Hypothalamus (tissue), 51 donors: ENCODE data around the gene ARAP1.
"Not testable (repeated sequence)": the region's sequence is repeated elsewhere in the genome, so short reads cannot be mapped to it uniquely, and the experiment has no call there.

Experiments
- DNase-seq, 51 donors: peaks; one replicate each; lab custom pipeline; 2025; lab: John Stamatoyannopoulos, UW

ARAP1 gene

DNA sequence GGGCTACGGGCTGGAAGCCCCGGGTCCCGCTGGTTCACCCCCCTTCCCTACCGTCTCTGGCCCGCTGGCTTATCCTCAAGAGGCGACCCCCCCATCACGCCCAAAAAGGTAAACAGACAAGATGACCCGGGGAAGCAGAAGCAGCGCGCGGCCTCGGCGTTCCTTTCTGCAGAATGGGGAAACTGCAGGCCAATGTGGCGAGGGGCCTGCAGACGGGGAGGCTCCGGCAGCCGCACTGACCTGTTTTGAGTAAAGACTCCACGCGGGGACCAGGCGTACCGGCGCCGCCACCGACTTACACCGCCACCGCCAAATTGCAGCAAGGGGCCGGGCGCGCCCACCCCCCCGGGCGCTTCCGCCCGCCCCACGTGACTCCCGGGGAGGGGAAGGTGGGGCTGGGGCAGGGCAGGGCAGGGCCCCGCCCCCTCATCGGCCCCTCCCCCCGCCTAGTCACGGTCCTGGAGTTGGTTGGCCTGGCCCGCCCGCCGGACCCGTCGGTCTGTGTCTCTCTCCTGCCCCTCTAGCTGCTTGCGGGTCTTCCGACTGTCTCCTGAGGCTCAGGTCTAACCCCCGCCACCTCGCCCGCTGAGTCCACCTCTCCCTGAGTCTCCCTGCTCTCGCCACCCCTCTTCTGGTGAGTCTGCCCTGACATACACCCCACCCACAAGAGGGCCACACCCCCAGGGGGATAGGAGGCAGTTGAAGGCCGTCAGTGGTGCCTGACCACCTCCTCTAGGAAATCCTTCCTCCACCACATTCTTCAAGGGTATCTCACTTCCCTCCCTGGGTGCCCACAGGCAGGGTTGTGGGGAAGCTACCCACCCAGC lies at the start of gene ARAP1:
ARAP1 (minus strand) TSS at position 321 of the 827 bp plus-strand sequence. CDS start 25,280 bp downstream, outside the sequence.
- DNase-seq: peak in 44 of 51 donors; percentile 36 to 86 (median 64)

DNA sequence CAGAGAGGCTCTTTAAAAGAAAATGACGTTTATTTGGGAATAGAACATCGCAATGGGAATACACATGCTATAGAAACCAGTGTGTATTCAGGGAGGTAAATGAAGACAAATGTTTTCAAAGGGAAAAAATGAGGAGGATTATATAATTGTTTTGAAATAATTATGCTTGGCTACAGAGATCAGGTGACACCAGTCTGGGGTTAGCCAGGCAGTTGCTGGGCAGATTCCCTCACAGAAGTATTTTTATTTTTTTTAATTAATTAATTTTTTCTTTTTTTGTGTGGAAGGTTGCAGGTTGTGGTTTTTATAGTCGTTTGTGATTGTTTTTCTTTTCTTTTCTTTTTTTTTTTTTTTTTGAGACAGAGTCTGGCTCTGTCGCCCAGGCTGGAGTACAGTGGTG lies 47.2 kb upstream of the ARAP1 start:
- no peak for DNase-seq

DNA sequence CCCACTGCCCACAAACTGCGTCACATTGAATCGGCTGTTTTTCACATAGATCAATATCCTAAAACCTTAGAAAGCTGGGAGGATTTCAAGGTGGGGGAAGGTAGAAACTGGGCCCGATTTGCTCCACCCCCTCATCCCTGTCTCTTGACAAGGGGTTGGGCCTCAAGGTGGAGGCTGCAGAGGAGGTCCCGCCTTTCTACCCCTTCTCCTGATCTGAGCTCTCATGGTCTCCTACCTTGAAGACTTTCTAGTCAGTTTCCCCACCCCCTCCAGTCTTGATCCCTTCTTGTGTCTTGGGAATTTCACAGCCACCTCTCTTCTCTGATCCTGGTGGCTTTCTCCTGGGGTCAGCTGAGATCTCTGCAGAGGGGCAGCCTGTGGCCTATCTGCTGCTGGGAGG lies 46.2 kb upstream of the ARAP1 start:
- no peak for DNase-seq

DNA sequence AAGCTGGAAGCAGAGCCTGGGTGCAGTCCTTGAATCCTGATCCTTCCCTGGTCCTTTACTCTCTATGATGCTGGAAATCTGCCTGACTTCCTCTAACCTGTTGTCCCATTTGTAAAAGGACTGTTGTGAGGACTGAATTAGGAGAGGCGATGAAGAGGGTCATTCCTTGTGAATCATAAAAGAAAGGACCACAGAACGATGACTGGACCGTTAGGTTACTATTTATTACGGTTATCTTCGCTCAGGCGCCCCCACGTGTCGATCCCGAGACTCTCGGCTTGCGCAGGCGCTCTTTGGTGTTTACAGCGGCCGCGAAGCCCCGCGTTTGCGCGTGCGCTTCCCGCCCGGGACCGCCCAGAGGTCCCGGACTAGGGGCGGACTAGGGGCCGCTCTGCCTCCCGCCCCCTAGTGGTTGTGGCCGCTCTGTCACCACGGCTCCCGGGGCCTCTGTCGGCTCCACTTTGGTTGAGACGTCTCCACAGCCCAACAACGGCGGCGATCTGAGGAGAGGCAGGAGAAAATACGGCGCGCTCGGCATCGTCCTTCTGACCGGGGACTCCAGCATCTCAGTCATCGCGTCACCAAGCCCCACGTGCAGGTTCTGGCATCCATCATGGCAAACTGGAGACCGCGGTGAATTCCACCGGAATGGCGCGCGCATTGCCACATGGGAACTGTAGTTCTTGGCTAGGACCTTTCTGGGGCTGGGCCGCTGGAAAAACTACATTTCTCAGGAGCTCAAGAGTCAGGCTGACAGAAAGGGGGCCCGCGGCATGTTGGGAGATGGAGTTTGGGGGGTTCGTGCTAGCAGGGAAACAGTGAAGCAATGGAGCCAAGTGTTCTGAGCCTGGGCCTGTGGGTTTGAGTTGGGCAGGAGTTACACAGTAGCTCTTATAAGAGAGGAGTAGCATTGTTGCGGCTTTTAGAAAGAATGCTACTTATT lies 41.5 kb upstream of the ARAP1 start, which contains the start of gene STARD10:
STARD10 (minus strand) TSS at position 623 of the 943 bp plus-strand sequence. CDS start 12,866 bp downstream, outside the sequence.
- DNase-seq: peak; percentile 88 to 100 (median 97)

DNA sequence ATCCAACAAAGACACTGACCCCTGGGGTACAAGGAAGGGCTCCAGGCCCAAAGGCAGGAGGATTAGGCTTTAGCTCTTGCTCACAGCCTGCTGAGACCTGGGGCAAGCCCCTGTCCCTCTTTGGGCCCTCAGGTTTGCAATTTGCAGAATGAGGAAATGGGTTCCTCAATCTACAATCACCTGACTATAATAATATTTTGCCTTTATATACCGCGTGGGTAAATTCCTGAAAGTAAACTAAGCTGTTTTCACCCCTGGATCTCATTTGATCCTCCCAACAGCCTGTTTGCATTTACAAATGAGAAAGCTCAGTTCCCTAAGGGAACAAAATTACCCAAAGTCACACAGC lies 40.8 kb upstream of the ARAP1 start:
- DNase-seq: no peak

DNA sequence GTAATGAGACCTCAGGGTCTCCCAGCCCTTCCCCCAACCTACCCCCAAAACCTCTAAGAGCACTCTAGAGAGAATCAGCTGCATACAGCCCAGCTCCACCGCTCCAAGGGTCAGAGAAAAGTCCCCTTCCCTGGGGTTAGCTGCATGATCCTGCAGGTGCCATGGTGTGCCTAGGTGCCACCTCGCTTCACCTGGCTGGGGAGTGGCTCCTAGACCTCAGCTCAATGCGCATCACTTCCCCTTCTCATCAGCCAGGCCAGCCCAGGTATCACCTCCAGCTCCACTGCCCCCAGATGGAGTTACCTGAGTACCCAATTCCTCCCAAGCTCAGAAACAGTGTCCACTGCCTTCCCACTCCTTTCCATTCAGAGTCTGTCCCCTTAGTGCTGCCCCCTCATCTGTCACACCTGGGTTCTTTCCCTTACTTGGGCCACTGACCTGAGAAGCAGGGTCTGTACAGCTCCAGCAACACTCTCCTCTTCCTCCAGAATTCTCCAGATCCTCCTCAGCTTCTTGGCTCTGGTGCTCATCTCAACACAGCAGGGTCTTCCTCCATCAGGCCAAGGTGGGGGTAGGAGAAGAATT lies 40.3 kb upstream of the ARAP1 start:
- DNase-seq: no peak

DNA sequence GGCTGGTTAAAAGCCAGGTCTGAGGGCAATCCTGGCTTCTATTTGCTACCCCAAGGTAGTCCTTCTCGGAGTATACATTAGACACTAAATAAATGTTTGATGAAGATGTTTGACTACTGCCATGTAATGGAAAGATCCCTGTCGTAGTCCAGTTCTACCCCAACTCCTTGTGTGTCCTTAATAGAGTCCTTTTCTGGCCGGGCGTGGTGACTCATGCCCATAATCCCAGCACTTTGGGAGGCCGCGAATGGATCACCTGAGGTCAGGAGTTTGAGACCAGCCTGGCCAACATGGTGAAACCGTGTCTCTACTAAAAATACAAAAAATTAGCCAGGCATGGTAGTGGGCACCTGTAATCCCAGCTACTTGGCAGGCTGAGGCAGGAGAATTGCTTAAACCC lies 39.0 kb upstream of the ARAP1 start:
- DNase-seq: not testable (repeated sequence)

DNA sequence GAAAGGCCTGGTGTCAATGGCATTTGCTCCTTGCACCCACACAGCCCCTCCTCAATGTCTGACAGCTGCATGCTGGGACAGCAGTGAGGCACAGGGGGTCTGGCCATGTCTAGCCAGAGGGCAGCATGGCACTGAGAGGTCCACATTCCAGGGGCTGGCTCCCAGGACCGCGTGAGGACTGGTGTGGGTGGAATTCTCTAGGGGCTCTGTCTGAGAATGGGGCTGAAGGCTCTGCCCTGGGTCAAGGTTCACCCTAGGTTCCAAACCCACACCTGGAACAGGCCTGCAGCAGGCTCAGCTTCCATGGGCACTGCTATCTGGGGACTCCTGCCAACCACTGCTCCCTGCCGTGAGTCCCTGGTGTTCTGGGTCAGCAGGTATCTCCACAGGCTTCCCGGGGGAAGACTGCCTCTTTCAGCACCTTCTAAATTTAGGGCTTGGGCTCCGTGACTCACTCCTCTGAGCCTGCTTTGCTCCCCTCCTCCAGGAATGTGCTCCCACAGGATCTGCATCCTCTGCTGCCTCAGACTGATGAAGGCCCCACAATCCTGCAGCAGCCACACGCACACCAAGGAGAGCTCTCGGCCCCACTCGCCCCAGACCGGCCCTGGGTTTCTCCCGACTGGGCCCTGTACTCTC lies 37.4 kb upstream of the ARAP1 start:
- DNase-seq: peak in 4 of 51 donors; percentile 14 to 56 (median 34)

DNA sequence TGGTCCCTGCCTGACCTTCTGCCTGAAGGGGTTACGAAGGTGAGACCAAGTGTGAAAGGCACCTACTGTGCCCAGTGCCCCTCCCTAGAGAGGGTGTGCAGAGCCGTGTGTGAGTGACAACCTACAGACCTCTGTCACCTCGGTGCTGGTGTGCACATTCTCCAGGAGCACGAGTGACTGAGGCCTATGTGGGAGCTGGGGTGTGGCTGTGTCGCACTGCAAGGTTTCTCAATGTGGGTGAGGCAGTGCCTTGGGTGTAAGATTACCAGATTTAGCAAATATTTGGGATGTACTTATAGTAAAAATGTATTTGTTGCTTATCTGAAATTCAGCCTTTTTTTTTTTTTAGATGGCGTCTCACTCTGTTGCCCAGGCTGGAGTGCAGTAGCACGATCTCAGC lies 36.0 kb upstream of the ARAP1 start:
- DNase-seq: peak in 1 of 51 donors; percentile 22

DNA sequence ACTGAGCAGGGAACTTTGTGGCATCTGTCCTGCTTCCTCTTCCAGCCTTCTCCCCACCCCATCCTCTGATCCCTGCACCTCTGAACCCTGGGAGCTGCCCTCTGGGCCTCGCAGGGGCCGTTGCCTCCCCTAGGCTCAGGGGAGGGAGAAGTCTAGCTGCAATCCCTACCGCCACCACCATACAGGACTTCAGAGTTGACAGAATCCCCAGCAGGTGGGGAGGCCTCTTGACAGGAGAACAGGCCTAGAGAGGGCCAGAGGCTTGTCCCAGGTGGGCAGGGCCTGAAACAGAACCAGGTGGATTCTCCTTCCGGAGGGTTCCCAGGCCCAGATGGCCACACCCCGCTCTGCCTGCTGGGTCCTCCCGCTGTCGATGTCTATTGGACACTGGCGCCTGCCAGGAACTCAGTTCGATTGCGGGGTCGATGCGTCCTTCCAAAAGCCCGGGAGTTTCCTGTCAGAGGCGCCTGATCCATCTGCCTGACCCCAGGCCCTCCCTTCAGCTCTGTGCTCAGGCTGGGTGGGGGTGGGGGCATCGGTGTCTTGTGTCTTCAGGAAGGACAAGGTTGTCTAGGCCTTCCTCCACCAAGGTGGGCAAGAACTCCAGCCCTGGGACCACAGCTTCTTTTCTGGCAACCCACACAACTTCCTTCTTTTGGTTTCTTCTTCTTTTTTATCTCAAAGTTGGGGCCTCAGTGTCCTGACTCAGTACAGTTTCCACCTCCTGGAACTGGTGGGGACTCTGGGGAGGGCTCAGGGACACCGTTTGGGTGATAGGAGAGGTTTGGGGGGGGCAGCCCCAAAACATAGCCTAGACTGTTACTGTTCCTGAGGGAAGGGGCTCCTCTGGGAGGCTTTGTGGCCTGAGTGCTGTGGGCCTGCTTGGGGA lies 35.3 kb upstream of the ARAP1 start:
- no peak for DNase-seq

DNA sequence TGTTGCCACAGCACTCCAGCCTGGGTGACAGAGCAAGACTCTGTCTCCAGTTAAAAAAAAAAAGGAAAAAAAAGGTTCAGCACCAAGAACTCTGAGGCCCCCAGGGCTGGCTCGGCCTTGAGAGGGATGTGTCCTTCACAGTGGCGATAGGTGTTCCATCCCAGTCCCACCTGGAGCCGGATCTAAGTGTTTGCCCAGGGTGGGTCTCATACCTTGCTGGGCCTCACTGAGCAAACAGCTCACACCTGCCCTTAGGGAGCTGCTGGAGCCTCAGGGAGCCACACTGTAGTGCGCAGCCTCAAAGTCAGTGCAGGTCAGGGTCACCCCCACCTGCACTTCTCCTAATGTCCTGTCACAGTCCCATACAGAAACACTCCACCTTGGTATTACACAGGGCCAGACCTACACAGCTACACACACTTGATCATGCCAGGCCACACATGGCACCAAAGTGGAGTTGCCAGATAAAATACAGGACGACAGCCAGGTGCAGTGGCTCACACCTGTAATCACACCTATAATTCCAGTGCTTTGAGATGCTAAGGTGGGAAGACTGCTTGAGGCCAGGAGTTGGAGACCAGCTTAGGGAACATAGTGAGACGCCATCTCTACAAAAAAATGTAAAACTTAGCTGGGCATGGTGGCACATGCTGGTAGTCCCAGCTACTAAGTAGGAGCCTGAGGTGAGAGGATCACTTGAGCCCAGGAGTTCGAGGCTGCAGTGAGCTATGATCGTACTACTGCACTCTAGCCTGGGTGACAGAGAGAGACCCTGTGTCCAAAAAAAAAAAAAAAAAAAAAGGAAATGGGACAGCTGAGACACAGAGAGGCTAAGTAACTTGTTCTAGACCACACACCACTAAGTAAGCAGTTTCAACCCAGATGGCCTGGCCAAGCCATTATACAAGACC lies 34.4 kb upstream of the ARAP1 start:
- no peak for DNase-seq

DNA sequence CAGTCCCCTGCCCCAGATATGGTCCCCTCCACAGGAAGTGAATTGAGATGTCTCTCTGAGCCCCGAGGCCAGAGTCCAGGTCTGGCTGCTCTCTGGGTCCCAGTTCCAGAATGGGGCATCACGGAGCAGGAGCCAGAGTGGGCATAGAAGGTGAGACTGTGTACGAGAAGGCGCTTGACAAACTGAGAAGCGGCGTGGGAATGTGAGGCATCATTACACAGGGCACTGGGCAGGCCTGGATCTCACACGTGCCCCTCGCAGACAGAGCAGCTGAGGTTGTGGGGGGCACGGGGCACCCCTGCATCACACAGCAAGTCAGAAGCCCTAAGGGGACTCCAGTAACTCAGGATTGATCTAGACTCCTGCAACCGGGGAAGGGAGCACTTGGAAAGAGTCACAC lies 32.5 kb upstream of the ARAP1 start:
- no peak for DNase-seq

DNA sequence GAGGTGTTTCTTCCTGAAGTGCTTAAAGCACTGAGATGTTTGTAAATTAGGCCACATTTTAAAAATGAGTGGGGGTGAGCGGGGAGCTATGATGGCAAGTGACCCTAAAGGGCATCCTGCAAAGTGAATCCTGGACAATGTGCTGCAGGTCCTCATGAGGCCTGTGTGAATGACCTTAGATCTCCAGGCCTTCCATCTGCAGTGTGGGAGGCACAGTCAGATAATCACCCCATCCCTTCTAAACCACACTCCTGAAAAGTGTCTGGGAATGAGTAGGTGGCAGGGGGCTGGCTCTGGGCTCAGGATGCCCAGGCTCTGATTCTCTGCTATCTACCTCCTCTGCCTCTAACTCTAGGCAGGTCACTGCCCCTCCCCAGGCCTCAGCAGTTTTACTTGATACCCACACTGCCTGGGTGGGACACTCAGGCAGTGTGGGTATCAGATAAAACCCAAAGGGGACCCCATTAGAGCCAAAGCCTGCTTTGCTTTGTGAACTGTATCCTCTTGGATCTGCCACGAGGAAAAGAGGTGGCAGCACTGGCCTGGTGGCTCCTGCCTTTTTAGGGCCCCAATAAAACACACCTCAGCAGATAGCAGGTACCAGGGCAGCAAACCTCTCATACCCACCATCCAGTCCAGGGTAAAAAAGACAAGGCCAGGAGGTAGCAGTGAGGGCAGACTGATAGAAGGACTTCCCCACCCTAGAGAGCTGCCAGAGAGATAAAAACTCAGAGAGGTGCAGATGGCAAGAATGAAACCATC lies 31.1 kb upstream of the ARAP1 start:
- no peak for DNase-seq

DNA sequence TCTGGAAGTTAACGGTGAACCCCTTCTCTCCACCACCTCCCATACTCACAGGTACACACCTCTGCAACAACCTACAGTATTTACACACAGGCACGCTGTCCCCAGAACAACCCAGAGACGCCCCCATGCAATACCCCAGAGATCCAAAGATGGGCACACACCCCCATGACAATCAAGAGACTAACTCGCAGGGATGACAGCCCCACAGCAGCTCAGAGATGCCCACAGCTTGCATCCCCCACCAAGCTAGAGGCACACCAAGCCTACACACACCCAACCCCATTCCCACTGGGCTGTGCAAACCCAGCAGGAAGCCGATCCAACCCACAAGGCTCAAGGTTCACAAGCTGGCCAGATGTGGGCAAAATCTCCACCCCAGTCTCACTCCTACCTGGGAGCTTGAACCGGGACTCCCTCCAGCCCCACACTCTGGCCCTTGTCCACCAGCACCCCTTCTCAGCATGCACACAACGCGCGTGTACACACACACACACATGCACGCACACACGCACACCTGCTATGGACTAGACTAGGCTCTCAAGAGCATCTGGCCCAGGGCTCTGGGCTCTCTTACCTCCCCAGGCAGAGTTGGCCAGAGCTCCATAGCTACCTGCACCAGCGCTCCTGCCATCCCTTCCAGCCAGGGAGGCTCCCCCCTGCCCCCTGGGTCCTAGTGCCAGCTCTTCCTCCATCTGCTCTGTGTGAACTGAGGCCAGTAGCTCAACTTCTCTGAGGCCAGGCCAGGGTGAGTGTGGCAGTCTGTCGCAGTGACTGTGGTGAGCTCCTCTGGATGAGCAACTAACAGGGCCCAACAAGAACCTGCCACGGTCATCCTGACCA lies 30.1 kb upstream of the ARAP1 start:
- peak in 2 of 51 donors; percentile 8 to 34 for DNase-seq

DNA sequence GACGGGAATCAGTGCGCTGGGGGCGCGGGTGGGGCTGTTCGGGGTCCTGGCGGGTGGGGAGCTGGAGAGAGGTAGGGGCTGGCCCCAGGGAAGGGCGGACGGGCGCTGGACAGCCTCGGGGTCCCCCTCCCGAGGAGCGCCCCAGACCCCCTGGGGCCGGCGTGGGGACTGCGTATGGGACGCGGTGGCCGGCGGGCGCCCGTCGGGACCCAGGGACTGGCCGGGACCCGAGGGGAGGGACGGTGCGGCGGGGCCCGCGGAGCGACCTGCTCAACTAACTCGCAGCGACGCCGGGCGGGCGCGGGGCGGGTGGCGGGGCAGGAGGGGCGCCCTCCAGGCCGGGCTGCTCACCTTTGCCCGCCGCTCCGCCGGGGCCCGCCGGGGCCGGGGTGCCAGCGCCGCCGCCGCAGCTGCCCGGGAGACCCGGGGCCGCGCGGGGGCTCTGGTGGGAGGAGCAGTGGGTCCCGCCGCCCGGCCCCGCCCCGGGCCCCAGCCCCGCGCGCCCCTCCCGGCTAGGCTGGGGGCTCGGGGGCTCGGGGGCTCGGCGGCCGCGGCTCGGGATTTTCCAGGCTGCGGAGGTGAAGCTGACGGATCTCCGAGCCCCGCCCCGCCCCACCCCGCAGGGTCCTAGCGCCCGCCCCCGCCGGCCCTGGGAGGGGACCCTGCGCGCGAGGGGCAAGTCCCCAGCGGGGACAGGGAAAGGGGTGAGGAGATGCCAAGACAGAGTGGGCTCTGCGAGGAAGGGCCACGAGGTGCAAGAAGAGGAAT lies 29.3 kb upstream of the ARAP1 start:
- peak in 15 of 51 donors; percentile 19 to 60 (median 38) for DNase-seq

DNA sequence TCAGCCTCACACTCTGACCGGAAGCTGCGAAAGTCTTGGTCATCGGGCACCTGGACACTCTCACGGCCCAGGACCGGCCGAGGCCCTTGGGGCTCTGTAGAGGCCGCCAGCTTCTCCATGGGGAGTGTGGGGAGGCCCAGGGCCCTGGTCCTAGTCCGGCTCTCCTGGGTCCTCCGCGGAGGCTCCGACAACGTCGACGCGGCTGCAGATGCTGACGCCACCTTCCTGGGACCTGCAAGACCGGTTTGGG lies 28.8 kb upstream of the ARAP1 start:
- DNase-seq: no peak
